GM20000 (cell line): ENCODE data around the gene GPR35.
A peak's percentile ranks its signal among the peaks of the same experiment; 100 is the strongest.

Source experiments
- DNase-seq: peaks from one replicate; pipeline ENCODE4 v3.0.0; 2012; ENCODE audit warnings: low spot score
- TF ChIP-seq, protein P1 (sequence below): IDR thresholded peaks from 2 replicates; pipeline ENCODE4 v1.5.1; 2012; ENCODE audit warnings: mild to moderate bottlenecking, control low read depth; ENCODE audit errors: extremely low read depth, missing control alignments

The GPR35 gene

DNA sequence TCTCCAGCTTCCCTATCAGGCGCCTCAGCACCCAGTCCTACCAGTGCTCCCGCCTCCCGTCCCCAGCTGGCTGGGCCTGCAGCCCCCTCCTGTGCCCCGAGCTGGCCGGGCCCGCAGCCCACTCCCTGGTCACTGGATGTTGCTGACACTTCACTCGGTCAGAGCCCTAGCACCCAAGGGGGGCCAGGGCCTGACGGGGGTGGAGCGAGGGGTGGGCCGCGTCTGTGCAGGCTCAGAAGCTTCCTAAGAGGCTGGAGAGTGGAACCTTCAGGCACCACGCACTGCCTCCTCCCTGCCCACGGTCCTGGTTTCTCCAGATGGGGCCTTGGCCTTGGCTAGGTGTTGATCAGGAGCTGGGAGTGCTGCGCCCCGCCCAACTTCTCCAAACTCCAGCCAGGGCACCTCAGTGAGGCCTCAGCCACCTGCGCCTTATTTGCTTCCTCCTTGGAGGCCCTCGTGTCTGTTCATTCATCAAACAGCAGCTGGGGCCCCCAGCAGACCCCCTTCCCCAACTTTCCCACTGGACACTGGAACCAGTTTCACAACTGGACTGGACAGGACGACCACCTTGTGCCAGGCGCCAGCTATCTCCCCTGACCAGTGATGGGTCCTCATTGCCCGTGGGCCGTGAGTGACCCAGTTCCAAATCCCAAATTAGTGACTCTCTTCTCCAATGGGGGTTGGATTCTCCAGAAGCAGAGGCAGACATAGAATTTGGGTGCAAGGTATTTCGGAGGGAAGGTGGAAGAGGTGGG, 22.0 kb upstream of the GPR35 start:
- no peak for DNase-seq
- TF ChIP-seq, protein P1, sequence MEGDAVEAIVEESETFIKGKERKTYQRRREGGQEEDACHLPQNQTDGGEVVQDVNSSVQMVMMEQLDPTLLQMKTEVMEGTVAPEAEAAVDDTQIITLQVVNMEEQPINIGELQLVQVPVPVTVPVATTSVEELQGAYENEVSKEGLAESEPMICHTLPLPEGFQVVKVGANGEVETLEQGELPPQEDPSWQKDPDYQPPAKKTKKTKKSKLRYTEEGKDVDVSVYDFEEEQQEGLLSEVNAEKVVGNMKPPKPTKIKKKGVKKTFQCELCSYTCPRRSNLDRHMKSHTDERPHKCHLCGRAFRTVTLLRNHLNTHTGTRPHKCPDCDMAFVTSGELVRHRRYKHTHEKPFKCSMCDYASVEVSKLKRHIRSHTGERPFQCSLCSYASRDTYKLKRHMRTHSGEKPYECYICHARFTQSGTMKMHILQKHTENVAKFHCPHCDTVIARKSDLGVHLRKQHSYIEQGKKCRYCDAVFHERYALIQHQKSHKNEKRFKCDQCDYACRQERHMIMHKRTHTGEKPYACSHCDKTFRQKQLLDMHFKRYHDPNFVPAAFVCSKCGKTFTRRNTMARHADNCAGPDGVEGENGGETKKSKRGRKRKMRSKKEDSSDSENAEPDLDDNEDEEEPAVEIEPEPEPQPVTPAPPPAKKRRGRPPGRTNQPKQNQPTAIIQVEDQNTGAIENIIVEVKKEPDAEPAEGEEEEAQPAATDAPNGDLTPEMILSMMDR: no peak

DNA sequence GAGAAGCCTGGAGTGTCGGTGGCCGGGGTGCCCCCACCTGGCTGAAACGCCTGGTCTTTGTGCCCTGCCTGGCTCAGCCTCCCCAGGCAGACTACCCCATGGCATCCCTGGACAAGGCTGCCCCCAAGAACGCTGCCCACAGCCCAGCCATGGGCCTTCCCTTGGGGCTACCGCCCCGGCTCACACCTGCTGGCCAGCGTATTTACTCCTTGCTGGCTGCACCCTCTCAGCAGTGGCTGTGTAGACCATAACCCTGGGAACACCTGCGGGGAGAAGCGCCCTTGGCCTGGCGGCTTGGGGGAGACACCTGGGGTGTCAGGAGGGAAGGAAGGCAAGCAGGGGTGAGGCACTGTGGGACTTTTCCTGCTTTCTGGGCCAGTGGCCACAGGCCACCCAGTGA, 21.4 kb upstream of the GPR35 start:
- TF ChIP-seq, protein P1: no peak
- DNase-seq: no peak

GRCh38 chr2:240604291-240604938, 20.9 kb upstream of the GPR35 start:
- TF ChIP-seq, protein P1: peak; percentile 18
- DNase-seq: peak; percentile 78

GRCh38 chr2:240604939-240605716, 20.2 kb upstream of the GPR35 start:
- no peak for DNase-seq
- TF ChIP-seq, protein P1: no peak

DNA sequence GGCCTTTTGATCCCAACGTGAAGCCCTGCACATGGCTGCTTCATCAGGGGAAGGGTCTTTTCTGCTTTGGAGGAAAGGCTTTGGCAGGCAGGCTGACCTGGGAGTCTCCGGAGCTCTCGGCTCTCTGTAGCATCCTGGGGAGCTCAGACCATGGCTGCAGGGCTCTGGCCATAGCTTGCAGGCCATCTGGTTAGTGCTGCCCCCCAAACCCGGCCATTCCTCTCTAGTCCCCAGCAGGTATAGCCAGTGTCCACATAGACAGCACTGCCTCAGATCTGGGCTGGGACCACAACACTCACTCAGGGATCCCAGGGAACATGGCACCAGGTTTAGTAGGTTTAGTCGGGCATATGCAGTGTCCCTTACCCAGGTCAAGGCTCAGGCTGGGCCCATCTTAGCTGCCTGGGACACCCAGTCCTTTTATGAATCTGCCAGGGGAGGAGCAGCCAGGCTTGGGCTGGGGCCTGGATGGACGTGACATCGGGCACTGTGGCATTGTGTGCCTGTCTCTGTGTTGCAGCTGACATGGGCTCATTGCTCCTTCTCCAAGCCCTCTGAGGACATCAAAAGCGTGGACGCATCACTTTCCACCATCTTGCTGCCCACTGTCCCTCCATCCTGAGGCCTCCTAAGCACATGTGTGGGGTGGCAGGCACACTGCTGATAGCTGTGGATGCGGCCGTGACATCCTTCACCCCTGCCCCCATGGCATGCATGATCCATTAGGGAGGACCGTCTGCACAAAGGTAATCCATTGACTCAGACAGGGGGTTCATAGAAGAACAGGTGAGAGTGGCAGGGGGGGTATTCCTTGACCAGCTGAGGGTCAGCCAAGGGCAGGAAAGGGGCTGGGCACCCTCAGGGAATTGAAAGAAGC, 19.2 kb upstream of the GPR35 start:
- TF ChIP-seq, protein P1: no peak

DNA sequence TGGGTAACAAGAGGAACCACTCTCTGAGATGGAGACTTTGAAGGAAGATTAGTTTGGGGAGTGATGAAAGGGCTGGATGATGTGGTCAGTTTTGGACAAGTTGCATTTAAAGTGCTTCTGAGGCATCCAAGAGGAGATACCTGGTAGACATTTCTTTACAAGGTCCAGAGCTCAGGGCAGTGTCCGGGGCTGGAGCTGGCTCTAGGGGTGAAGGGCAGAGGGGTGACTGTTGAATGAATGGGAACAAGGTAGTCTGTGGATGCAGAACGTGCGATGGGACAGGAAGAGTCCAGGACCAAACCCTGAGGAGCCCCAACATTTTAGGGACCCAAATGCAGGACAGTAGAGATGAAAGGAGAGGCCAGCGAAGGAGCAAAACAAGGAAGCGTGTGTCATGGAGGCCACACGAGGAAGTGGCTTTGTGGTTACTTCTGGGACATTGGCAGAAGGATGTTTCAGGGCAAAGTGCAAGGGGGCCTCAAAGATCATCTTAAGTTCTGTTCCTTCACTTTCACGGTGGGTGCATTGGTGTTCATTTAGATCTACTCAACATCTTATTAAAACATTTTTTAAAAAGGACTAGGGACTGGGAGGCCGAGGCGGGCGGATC, 13.6 kb upstream of the GPR35 start:
- TF ChIP-seq, protein P1: no peak

More for the DNA sequence above, 19.2 kb upstream of the GPR35 start:
- no peak for DNase-seq

More for the DNA sequence above, 13.6 kb upstream of the GPR35 start:
- DNase-seq: no peak
